Measurements from ENCODE around the gene UTRN. TPM values are rescaled to one million over a fixed set of nuclear protein-coding genes. Genes with fewer than 3 reads are reported as not detected.

The UTRN gene
- total RNA-seq, 2 experiments from 2014 or later = 17.5 to 18.1 TPM

- H3K4me1 ChIP-seq (ENCODE audit: insufficient read depth, low read length, poor library complexity, severe bottlenecking) = no peaks in the 10 kb centered on the region
- H2AFZ ChIP-seq (ENCODE audit: low read length) = no peak overlapping the region
- no peak overlapping the region for H3K27ac ChIP-seq (ENCODE audit: low read depth, low read length, poor library complexity, severe bottlenecking)
- no peaks in the 10 kb centered on the region for H3K9me2 ChIP-seq (ENCODE audit: insufficient read depth, low read length)
- BruUV-seq (replicated peaks) = no TSS peak
- H3K4me3 ChIP-seq (ENCODE audit: low read depth, low read length, poor library complexity, severe bottlenecking) = no peak overlapping the region
- H3K36me3 ChIP-seq (ENCODE audit: insufficient read depth, low read length) = no peaks in the 10 kb centered on the region
- TF ChIP-seq EZH2phosphoT487 (IDR thresholded peaks at IDR 0.05; ENCODE audit: borderline replicate concordance, low read depth, low read length) = no peak
- TF ChIP-seq, protein P1, sequence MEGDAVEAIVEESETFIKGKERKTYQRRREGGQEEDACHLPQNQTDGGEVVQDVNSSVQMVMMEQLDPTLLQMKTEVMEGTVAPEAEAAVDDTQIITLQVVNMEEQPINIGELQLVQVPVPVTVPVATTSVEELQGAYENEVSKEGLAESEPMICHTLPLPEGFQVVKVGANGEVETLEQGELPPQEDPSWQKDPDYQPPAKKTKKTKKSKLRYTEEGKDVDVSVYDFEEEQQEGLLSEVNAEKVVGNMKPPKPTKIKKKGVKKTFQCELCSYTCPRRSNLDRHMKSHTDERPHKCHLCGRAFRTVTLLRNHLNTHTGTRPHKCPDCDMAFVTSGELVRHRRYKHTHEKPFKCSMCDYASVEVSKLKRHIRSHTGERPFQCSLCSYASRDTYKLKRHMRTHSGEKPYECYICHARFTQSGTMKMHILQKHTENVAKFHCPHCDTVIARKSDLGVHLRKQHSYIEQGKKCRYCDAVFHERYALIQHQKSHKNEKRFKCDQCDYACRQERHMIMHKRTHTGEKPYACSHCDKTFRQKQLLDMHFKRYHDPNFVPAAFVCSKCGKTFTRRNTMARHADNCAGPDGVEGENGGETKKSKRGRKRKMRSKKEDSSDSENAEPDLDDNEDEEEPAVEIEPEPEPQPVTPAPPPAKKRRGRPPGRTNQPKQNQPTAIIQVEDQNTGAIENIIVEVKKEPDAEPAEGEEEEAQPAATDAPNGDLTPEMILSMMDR (conservative IDR thresholded peaks at IDR 0.05; ENCODE audit: low read length) = no peak
- H3K79me2 ChIP-seq (ENCODE audit: insufficient read depth, low read depth, low read length) = no peaks in the 10 kb centered on the region
- DNase-seq (ENCODE audit: low spot score) = no peak
- ChIA-PET POLR2A (interaction anchor here (0.7 to 1.0 kb wide), 2 partner anchors 128 to 183 kb away, joined by 3 read pairs; no protein-coding TSS in a partner anchor), CTCF (ENCODE audit: unreplicated experiment) (no interaction called here)
- H4K20me1 ChIP-seq (ENCODE audit: insufficient read depth, low read length) = no peaks in the 10 kb centered on the region
- H3K9me3 ChIP-seq (ENCODE audit: low read length) = no peaks in the 10 kb centered on the region
- no peak overlapping the region for H3K4me2 ChIP-seq (ENCODE audit: low read length)
- intact Hi-C loops (cut with micrococcal nuclease; ENCODE audit: unreplicated experiment) = no loop called here
Measured at GRCh38 chr6:144302701-144303372, 17.7 kb downstream of the UTRN start.

DNA sequence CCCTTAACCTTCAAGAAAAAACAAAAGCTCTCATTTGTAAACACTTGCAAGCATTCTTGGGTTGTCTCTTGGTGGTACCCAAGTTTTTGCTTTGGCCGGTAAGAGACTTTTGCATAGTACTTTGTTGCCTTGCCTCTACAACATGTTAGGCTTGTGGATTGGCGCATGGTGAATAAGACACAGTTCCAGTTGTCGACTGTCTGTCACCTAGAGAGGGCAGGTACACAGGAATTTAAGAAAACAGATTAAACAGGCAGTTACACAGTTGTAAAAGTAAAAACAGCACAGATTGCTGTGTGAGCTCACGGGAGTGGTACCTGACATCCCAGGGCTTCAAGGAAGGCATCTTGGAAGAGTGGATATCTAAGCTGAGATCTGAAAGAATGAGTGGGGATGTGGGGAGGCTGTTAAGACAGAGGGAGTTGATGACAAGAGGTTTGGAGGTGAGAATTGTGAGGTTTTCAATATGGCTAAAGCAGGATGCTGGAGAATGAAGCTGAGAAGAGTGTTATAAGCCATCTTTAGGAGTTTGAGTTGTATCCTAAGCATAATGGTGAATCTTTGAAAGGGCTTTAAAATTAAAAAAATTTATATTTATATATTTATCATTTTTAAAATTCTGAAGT, 19.2 kb downstream of the UTRN start:
- H3K9me3 ChIP-seq (ENCODE audit: low read length) = no peaks in the 10 kb centered on the region
- ChIA-PET CTCF (ENCODE audit: unreplicated experiment) (interaction anchor here (0.5 kb wide), 1 partner anchor 247 kb away, joined by 3 read pairs; no protein-coding TSS in a partner anchor), POLR2A (no interaction called here)
- DNase-seq (ENCODE audit: low spot score) = no peak
- no peak overlapping the region for H3K4me2 ChIP-seq (ENCODE audit: low read length)
- intact Hi-C loops (cut with micrococcal nuclease; ENCODE audit: unreplicated experiment) = no loop called here
- H3K9me2 ChIP-seq (ENCODE audit: insufficient read depth, low read length) = no peaks in the 10 kb centered on the region
- H3K27ac ChIP-seq (ENCODE audit: low read depth, low read length, poor library complexity, severe bottlenecking) = no peak overlapping the region
- H4K20me1 ChIP-seq (ENCODE audit: insufficient read depth, low read length) = no peaks in the 10 kb centered on the region
- no peaks in the 10 kb centered on the region for H3K4me1 ChIP-seq (ENCODE audit: insufficient read depth, low read length, poor library complexity, severe bottlenecking)
- BruUV-seq (replicated peaks) = no TSS peak
- H3K4me3 ChIP-seq (ENCODE audit: low read depth, low read length, poor library complexity, severe bottlenecking) = no peak overlapping the region
- TF ChIP-seq EZH2phosphoT487 (IDR thresholded peaks at IDR 0.05; ENCODE audit: borderline replicate concordance, low read depth, low read length) = no peak
- TF ChIP-seq, protein P1 (conservative IDR thresholded peaks at IDR 0.05; ENCODE audit: low read length) = no peak
- H3K36me3 ChIP-seq (ENCODE audit: insufficient read depth, low read length) = no peaks in the 10 kb centered on the region
- H2AFZ ChIP-seq (ENCODE audit: low read length) = no peak overlapping the region
- no peaks in the 10 kb centered on the region for H3K79me2 ChIP-seq (ENCODE audit: insufficient read depth, low read depth, low read length)

- H3K27ac ChIP-seq (ENCODE audit: low read depth, low read length, poor library complexity, severe bottlenecking) = no peak overlapping the region
- no peaks in the 10 kb centered on the region for H3K79me2 ChIP-seq (ENCODE audit: insufficient read depth, low read depth, low read length)
- no peaks in the 10 kb centered on the region for H3K4me1 ChIP-seq (ENCODE audit: insufficient read depth, low read length, poor library complexity, severe bottlenecking)
- CTCF ChIA-PET (ENCODE audit: unreplicated experiment) = no interaction called here
- H3K9me3 ChIP-seq (ENCODE audit: low read length) = no peaks in the 10 kb centered on the region
- no peak for TF ChIP-seq EZH2phosphoT487 (IDR thresholded peaks at IDR 0.05; ENCODE audit: borderline replicate concordance, low read depth, low read length)
- TF ChIP-seq, protein P1 (conservative IDR thresholded peaks at IDR 0.05; ENCODE audit: low read length) = no peak
- H3K4me3 ChIP-seq (ENCODE audit: low read depth, low read length, poor library complexity, severe bottlenecking) = no peak overlapping the region
- no TSS peak for BruUV-seq (replicated peaks)
- no peaks in the 10 kb centered on the region for H4K20me1 ChIP-seq (ENCODE audit: insufficient read depth, low read length)
- intact Hi-C loops (cut with micrococcal nuclease; ENCODE audit: unreplicated experiment) = no loop called here
- H3K4me2 ChIP-seq (ENCODE audit: low read length) = no peak overlapping the region
- no peaks in the 10 kb centered on the region for H3K36me3 ChIP-seq (ENCODE audit: insufficient read depth, low read length)
- POLR2A ChIA-PET = no interaction called here
- no peaks in the 10 kb centered on the region for H3K9me2 ChIP-seq (ENCODE audit: insufficient read depth, low read length)
- DNase-seq (ENCODE audit: low spot score) = no peak
- no peak overlapping the region for H2AFZ ChIP-seq (ENCODE audit: low read length)
Measured at GRCh38 chr6:144305567-144305966, 20.4 kb downstream of the UTRN start.

Measured in OCI-LY7 (cell line).